Mucosa of stomach (tissue), 1 donor: Measurements from ENCODE around the gene APOL5.
"Not testable (repeated sequence)": the region's sequence is repeated elsewhere in the genome, so short reads cannot be mapped to it uniquely, and the experiment has no call there.

Experiments
- H3K27me3 ChIP-seq: one replicate; pipeline ENCODE4 v1.7.0; 2013; ENCODE audit warnings: mild to moderate bottlenecking, low read length; ENCODE audit not compliant: control insufficient read depth, insufficient read depth
- H3K36me3 ChIP-seq: one replicate; pipeline ENCODE4 v1.7.0; 2013; ENCODE audit warnings: low read length; ENCODE audit not compliant: control insufficient read depth, insufficient read depth
- H3K4me1 ChIP-seq: one replicate; pipeline ENCODE4 v1.7.0; 2013; ENCODE audit warnings: mild to moderate bottlenecking, low read length; ENCODE audit not compliant: control insufficient read depth, insufficient read depth
- H3K4me3 ChIP-seq: one replicate; pipeline ENCODE4 v1.7.0; 2013; ENCODE audit warnings: low read length
- H3K9ac ChIP-seq: one replicate; pipeline ENCODE4 v1.7.0; 2013; ENCODE audit warnings: mild to moderate bottlenecking, low read length, moderate library complexity
- H3K9me3 ChIP-seq: one replicate; pipeline ENCODE4 v1.7.0; 2013; ENCODE audit warnings: mild to moderate bottlenecking, low read length, moderate library complexity; ENCODE audit not compliant: control insufficient read depth
- donor health status: Pancreatic carcinoma.

APOL5 gene

DNA sequence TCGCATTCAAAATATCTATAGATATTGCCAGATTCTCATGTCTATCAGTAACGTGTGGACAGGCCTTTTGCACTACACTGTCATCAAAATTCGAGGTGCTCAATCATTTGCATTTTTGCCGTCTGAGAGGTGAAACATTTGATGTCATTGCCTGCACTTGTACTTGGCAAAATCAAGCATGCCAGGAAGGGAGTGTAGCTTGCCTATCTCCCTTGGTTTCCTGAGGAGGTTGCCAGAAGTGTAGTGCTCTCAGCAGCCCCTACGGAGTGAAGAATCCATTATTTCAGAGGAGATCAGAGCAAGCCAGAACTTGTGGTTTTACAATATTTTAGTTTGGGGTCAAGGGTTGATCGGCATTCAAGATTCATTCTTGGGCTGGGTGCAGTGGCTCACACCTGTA is 30.2 kb upstream of the APOL5 start:
- Histone ChIP-seq H3K36me3 (no peaks in the 10 kb centered on the region), H3K4me1 (no peaks in the 10 kb centered on the region)

DNA sequence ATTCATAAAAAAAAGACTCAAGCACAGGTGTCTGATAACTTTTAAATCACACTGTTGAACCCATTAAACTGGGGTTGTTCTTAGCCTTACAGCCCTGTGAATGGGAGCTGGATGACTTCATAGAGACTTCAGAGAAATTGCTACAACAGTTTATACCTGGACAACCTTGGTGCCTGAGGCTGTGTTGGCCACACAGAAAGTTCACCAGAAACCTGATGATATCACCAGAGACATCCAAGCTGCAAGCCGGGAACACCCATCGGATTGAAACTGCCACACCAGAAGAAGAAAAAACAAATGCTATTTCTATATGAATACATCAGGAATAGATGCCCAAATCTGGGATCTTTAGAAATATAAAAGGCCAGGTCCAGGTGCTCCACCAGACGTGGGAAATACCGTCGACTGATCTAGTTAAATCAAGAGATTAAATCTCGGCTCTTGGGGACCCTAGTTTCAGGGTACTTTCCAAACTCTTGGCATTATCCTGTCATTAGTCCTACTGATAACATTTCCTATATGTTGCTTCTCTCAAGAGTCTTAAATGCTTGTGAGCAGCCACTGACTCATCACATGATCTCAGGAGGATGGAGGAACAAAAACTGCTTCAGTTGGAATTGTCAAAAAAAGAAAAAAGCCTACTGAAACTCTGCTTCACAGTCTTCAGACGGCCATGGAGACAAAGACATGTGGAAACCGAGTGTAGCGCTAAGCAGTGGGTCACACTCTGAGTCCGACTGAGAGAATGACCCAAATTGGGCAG is 28.6 kb upstream of the APOL5 start:
- Histone ChIP-seq H3K4me1 (no peaks in the 10 kb centered on the region), H3K4me3 (no peak overlapping the region), H3K36me3 (no peaks in the 10 kb centered on the region), H3K27me3 (no peaks in the 10 kb centered on the region), H3K9ac (no peak overlapping the region), H3K9me3 (no peaks in the 10 kb centered on the region)

More for the DNA sequence above, 30.2 kb upstream of the APOL5 start:
- Histone ChIP-seq H3K4me3 (no peak overlapping the region), H3K9me3 (no peaks in the 10 kb centered on the region), H3K9ac (no peak overlapping the region), H3K27me3 (no peaks in the 10 kb centered on the region)

DNA sequence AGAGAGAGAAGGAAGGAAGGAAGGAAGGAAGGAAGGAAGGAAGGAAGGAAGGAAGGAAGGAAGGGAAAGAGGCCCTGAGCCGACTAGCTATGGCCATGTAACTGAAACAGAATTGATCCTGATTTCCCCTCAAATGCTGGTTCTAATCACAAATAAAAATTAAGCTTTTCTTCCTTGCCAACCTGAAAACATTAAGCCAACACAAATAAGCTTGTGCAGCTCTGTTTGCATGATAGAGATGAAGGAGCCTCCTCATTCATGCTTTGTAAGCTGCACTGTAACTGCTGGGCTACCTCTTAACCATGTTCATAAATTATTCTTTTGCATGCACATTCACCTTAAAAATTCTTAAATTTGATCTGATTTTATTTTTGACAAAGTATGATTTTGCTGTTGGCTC is 27.7 kb upstream of the APOL5 start:
- Histone ChIP-seq H3K36me3 (no peaks in the 10 kb centered on the region), H3K4me3 (no peak overlapping the region), H3K4me1 (no peaks in the 10 kb centered on the region), H3K27me3 (no peaks in the 10 kb centered on the region), H3K9me3 (no peaks in the 10 kb centered on the region), H3K9ac (no peak overlapping the region)

DNA sequence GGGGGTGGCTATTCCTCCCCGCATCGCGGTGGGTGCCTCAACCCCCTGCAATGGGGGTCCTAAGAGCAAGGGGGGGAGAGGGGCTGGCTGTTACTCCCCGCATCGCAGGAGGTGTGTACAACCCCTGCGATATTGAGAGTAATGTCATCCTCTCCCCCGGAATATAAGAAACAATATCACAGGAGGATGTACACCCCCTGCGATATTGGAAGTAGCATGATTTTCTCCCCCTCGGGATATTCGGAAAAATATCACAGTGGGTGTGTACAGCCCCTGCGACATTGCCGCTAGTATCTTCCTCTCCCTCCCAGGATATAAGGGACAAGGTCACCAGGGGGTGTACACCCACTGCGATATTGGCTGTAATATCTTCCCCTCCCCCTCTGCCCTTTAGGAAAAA is 22.5 kb upstream of the APOL5 start:
- H3K9ac ChIP-seq = no peak overlapping the region
- no peaks in the 10 kb centered on the region for H3K36me3 ChIP-seq
- H3K9me3 ChIP-seq = no peaks in the 10 kb centered on the region
- H3K4me1 ChIP-seq = no peaks in the 10 kb centered on the region
- H3K27me3 ChIP-seq = no peaks in the 10 kb centered on the region
- no peak overlapping the region for H3K4me3 ChIP-seq

DNA sequence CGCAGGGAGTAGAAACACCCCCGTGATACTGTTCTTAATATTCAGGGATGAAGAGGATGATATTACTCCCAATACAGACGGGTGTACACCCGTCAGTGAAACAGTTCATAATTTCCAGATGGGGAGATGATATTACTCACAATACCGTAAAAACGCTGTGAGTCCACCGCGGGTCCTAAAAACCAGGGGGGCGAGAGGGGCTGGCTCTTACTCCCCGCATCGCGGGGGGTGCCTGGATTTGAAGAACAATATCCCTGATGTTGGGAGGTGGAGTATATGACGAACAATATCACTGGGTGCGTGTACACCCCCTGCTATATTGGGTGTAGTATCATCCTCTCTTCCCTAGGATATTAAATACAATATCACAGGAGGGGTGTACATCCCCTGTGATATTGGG is 20.5 kb upstream of the APOL5 start:
- Histone ChIP-seq H3K9me3 (no peaks in the 10 kb centered on the region), H3K4me3 (no peak overlapping the region), H3K4me1 (no peaks in the 10 kb centered on the region), H3K27me3 (no peaks in the 10 kb centered on the region), H3K9ac (no peak overlapping the region), H3K36me3 (no peaks in the 10 kb centered on the region)

DNA sequence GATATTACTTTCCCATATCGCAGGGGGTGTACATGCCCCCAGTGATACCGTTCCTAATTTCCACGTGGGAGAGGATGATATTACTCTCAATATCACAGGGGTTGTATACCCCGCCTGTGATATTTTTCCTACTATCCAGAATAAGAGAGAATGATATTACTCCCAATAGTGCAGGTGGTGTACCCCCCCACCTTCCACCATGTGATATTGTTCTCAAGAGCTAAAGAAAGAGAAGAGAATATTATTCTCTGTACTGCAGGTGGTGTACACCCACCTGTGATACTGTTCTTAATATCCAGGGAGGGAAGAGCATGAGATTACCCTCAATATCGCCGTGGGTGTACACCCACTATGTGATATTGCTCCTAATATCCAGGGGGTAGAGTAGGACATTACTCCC is 17.8 kb upstream of the APOL5 start:
- H3K27me3 ChIP-seq, H3K36me3 ChIP-seq, H3K9me3 ChIP-seq, H3K4me1 ChIP-seq, H3K9ac ChIP-seq, H3K4me3 ChIP-seq: not testable (repeated sequence)

DNA sequence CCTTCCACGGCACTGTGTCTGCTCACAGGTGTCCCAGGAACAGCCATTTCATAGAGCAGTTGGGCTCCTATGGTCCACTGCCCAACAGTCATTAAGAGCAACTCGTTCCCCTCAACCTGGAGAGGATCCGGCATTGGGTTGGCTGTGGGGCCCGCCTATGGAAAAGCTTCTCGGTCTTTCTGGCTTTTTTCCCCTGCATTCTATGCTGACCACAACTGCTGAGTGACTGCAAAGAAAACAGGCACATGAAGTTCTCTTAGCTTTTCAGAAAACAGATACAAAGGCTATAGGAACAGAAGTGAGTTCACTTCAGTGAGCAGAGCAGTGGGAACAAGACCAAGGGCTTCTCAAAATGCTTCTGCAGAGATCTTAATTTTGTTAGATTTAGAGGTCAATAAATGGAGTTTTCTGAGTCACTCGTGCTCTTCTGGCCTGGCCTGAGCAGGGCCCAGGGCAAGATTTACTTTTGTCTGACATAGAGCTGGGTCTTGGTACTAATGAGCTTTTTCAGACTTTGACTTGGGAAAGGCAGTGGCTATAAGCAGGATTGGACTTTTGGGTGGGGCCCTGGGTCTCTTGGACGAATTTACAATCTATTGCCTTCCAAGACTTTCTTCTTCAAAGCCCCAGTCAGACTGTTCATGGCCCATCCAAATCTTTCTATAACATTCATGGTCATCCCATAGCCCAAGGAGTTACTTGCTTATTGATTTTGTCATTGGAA is 13.6 kb upstream of the APOL5 start:
- Histone ChIP-seq H3K9me3 (no peaks in the 10 kb centered on the region), H3K36me3 (no peaks in the 10 kb centered on the region), H3K9ac (no peak overlapping the region), H3K4me1 (peaks cover 8% of the 10 kb centered on the region), H3K4me3 (no peak overlapping the region), H3K27me3 (no peaks in the 10 kb centered on the region)

DNA sequence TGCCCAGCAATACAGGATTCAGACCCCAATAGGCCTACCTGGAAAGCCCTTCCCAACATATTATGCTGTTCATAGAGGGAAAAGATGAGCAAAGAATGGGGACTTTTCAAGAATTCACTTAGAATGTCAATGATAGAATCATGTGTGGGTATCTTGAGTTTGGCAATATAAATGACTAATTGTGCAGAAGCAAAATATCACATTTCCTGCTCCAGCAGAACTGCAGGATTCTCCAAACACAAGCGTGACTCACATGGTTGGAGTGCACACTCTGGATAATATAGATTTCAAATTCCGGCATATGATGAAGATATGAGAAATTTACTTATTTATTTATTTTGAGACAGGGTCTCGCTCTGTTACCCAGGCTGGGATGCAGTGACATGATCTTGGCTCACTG is 12.5 kb upstream of the APOL5 start:
- Histone ChIP-seq H3K4me3 (no peak overlapping the region), H3K9ac (no peak overlapping the region), H3K36me3 (no peaks in the 10 kb centered on the region), H3K27me3 (no peaks in the 10 kb centered on the region), H3K4me1 (peaks cover 9% of the 10 kb centered on the region), H3K9me3 (no peaks in the 10 kb centered on the region)

DNA sequence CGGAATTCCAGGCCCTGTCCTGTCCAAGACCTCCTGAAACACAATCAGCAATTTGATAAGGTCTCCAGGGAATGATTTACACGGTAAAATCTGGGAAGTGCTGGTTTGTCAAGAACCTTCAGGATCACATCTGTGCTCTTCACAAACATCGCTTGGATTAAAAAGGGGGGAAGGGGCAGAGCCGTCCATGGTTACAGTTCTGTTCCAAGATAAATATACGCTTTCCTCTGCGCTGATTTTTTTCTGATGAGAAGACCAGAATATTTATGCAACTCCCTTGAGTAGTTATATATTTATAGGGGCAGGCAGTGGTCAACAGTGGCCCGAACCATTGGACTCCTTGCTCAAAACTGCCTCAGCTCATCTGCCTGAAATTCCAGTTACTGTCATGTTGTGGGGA is 9.2 kb upstream of the APOL5 start:
- no peaks in the 10 kb centered on the region for H3K36me3 ChIP-seq
- H3K27me3 ChIP-seq = no peaks in the 10 kb centered on the region
- no peak overlapping the region for H3K4me3 ChIP-seq
- H3K9ac ChIP-seq = no peak overlapping the region
- no peaks in the 10 kb centered on the region for H3K9me3 ChIP-seq
- H3K4me1 ChIP-seq = peaks cover 9% of the 10 kb centered on the region

DNA sequence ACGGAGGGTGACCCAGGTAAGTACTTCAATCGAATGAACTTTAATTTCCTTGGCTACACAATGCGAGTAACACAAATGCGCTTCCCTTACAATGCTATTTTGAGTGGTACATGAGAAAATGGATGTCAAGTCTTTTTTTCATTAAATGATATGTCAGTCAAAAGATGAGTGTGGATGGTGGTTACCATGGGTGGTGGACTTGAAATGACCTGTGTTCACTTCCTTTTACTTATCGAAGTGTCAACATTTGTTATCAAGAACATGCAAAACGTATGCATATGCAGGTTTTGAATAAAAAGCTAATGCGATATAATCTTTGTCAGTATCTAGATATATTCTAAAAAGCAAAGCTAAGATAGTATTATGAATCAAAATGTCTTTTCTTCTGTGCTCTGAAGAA is 8.8 kb upstream of the APOL5 start:
- Histone ChIP-seq H3K27me3 (no peaks in the 10 kb centered on the region), H3K9me3 (no peaks in the 10 kb centered on the region), H3K4me1 (peaks cover 9% of the 10 kb centered on the region), H3K4me3 (no peak overlapping the region), H3K9ac (no peak overlapping the region), H3K36me3 (no peaks in the 10 kb centered on the region)

DNA sequence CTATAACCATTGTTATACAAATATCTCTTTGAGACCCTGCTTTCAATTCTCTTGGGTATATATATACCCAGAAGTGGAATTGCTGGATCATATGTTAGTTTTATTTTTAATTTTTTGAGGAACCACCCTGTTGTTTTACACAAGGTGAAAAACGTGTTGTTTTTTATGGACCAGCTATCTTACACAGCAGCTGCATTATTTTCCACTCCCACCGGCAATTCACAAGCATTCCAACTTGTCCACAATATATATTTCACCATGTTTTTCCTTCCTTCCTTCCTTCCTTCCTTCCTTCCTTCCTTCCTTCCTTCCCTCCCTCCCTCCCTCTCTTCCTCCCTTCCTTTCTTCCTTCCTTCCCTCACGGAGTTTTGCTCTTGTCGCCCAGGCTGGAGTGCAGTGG is 6.3 kb upstream of the APOL5 start:
- H3K27me3 ChIP-seq = no peaks in the 10 kb centered on the region
- H3K9me3 ChIP-seq = no peaks in the 10 kb centered on the region
- no peak overlapping the region for H3K4me3 ChIP-seq
- H3K36me3 ChIP-seq = no peaks in the 10 kb centered on the region
- H3K9ac ChIP-seq = no peak overlapping the region
- peaks cover 9% of the 10 kb centered on the region for H3K4me1 ChIP-seq

DNA sequence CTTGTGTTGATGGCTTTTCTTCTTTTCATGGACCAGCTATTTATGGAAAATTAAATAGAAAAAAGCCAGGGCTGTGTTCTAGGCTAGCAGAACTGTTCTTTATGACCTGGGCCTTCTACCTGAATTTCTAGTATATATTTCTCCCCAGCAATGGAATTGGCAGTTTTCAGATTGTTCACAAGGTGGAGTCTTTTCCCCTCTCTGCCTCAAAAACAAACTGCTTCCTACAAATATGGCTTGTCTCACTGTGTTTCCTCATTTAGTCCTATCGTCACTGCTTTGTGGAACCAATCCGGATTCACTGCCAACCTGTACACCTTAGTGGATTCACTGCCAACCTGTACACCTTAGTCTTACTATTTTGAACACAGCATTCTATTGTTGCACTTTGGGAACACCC is 5.0 kb upstream of the APOL5 start:
- Histone ChIP-seq H3K9ac (no peak overlapping the region), H3K4me1 (peaks cover 9% of the 10 kb centered on the region), H3K4me3 (no peak overlapping the region), H3K36me3 (no peaks in the 10 kb centered on the region), H3K27me3 (no peaks in the 10 kb centered on the region), H3K9me3 (no peaks in the 10 kb centered on the region)
